ENCODE data around the gene ATP9B.
A peak's percentile ranks its signal among the peaks of the same experiment; 100 is the strongest.

The ATP9B gene

DNA sequence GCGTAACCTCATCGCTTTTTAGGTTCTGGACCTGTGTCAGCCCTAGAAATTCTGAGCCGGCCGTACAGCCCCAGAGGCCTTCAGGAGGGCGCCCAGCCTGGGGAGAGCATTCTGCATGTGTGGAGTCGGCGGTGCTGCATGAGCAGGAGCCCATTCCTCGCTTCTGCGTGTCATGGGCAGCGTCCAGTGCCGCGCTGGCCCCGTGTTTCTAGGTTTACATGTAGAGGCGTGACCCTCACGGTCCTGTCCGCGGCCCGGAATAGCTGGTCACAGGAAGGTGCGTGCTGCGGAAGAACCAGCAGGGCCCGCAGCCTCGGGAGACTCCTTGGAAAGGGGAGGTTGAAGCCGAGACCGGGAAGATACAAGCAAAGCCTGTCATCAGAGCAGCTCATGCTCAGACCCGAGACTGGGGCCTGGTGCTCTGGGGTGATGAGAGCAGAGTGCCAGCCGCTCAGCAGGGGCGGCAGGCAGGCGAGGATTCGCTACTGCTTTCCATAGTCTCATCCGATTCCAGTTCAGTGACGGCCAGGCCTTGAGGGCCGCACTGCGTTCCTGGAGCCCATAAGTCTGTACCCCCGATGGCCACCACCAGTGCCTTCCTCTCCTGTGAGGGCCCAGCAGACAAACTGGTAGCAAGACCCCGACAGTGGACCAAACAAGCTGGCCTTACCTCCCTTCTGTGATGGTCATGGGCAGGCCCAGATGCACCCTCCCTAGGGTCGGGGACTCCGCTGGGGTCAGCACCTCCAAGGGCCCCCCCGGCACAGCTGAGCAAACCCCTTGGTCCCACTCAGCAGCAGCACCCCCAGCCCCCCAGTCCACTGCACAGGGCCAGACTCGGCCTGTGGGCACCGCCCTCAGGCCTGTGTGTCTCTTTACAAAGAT is 311.0 kb downstream of the ATP9B start:
- no peak for DNase-seq (ENCODE audit: low read depth in 1 of 2, low spot score in 1 of 2)

DNA sequence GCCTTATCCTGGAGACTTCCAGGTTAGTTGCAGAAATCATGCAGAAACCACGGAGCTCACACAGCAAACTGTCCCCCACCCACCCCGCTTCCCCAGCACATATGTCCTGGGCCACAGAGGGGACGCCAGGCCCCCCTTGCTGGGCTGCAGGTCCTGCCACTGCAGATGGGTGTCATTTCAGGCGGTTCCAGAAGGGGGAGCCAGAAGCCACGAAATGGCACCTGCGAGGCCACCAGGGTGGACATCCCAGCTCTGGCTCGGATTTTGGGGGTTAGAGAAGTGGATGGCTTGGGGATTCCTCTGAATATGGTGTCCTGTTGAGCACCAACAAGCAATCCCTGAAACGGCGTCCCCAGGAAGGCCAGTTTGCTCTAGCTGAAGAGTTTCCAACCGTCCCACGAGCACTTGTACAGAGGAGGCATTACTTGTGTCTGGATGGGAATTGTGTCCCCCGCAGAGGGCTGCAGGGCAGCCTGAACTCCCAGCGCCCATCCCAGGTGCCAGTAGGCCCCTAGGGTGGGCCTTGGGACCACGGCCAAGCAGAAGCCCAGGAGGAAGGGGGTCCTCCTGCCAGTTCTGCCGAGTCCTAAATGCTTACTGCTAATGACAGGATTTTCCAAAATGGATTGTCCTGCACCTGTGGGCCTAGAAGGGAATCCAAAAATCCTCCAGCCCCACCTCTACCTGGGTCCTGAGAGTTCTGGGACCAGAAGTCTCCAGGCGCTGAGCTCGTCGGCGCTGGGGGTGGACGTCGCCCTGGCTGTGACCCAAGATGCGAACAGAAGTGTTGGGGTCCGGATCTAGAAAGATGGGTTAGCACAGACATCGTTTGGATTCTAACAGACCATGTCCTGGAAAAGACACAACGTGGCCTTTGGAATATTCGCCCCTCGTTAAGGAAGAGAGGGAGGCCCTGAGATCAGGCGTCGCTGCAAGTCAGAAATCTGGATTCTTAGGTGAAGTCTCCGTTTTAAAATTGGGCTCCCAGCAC is 311.9 kb downstream of the ATP9B start:
- DNase-seq (ENCODE audit: low read depth in 1 of 2, low spot score in 1 of 2) = peak in 1 of 2 donors; percentile 69

- DNase-seq (ENCODE audit: low read depth in 1 of 2, low spot score in 1 of 2) = no peak
Measured at GRCh38 chr18:79381811-79382311, 312.7 kb downstream of the ATP9B start.

- no peak for DNase-seq (ENCODE audit: low read depth in 1 of 2, low spot score in 1 of 2)
Measured at GRCh38 chr18:79382681-79383387, 313.6 kb downstream of the ATP9B start.

GRCh38 chr18:79383388-79384056 is 314.3 kb downstream of the ATP9B start:
- no peak for DNase-seq (ENCODE audit: low read depth in 1 of 2, low spot score in 1 of 2)

GRCh38 chr18:79384151-79384807 is 315.1 kb downstream of the ATP9B start:
- no peak for DNase-seq (ENCODE audit: low read depth in 1 of 2, low spot score in 1 of 2)

DNA sequence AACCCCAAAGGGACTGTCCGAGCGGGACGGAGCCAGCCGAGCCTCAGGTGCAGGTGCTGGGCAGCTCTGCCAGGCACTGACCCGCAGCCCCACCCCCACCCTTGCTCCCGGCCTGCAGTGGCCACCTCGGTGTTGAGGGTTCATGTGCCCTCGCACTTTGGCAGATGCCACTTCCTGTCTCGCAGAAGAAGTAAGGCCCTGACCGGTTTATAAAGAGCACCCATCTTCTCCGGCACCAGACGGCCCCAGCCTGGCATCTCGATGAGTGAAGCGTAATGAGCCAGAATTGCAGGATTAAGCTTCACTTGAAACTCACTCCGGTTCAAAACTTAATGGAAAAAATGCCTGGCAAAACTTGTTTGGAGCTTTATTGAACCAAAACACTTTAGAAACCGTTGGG is 315.6 kb downstream of the ATP9B start:
- DNase-seq (ENCODE audit: low read depth in 1 of 2, low spot score in 1 of 2) = no peak

- no peak for DNase-seq (ENCODE audit: low read depth in 1 of 2, low spot score in 1 of 2)
Measured at GRCh38 chr18:79385326-79385707, 316.1 kb downstream of the ATP9B start.

DNA sequence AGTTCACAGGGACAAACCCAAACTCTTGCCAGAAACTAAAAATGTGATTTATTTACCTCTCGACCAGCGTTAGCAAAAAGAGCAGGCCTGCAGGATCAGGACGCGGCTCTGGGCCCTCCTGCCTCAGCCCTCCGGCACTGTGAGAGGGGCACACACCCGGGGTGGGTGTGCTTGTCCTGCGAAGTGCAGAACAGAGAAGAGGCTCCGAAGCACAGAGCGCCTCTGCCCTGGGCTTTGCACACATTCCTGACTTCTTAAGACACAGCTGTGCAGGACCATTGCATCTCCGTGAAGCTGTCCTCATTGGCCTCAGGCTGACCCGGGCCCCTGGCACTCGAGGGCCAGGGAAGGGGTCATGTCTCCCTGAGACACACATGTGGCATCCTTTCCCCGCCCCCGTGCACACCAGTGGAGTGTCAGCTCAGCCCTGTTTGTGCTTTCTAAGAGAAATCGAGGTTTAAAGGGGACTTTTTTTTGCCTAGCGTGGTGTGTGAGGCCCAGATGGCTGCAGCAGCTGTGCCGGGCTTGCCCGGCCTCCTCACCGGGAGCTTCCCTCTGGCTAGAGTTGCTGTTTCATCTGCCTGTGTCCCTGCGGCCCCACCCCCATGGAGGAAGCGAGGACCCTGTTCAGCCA is 316.6 kb downstream of the ATP9B start:
- DNase-seq (ENCODE audit: low read depth in 1 of 2, low spot score in 1 of 2) = no peak

DNA sequence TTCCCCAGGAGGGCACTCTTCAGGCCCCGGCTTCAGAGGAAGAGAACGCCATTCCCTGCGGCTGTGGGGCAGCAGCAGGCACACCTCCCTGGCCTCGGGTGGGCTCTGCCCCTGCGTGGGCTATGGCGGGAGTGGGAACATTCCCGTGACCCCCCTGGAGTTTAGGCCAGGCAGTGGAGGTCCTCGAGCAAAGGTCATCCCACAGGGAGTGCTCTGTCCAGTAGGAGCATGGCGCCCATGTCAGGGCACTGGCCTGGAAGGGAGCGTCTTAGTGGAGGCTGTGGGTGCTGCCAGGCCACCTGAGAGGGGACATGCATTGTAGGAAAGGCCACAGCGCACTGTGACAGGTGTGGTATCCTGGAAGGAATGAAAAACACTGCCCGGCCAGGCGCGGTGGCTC is 317.4 kb downstream of the ATP9B start:
- DNase-seq (ENCODE audit: low read depth in 1 of 2, low spot score in 1 of 2) = no peak

- no peak for DNase-seq (ENCODE audit: low read depth in 1 of 2, low spot score in 1 of 2)
Measured at GRCh38 chr18:79387214-79387613, 318.0 kb downstream of the ATP9B start.

- DNase-seq (ENCODE audit: low read depth in 1 of 2, low spot score in 1 of 2) = no peak
Measured at GRCh38 chr18:79387615-79388014, 318.4 kb downstream of the ATP9B start.

GRCh38 chr18:79388043-79388442 is 318.8 kb downstream of the ATP9B start:
- DNase-seq (ENCODE audit: low read depth in 1 of 2, low spot score in 1 of 2) = no peak

- no peak for DNase-seq (ENCODE audit: low read depth in 1 of 2, low spot score in 1 of 2)
Measured at GRCh38 chr18:79389689-79390088, 320.5 kb downstream of the ATP9B start.

DNA sequence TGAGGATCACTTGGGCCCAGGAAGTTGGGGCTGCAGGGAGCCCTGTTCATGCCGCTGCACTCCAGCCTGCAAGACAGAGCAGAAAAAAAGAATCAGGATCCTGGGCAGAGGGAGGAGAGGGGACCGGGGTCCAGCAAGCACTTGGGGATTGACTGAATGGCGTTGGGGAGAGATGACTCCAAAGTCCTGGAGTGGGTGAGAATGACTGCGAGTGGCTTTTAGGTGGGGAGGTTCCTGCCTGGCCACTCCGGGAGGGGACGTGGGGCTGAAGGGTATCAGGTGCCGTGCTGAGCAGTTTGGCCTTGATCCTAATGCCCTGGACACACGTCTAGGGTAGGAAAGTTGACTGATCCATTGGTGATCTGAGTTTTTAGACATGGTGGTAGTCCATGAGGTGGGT is 323.0 kb downstream of the ATP9B start:
- DNase-seq (ENCODE audit: low read depth in 1 of 2, low spot score in 1 of 2) = no peak

DNA sequence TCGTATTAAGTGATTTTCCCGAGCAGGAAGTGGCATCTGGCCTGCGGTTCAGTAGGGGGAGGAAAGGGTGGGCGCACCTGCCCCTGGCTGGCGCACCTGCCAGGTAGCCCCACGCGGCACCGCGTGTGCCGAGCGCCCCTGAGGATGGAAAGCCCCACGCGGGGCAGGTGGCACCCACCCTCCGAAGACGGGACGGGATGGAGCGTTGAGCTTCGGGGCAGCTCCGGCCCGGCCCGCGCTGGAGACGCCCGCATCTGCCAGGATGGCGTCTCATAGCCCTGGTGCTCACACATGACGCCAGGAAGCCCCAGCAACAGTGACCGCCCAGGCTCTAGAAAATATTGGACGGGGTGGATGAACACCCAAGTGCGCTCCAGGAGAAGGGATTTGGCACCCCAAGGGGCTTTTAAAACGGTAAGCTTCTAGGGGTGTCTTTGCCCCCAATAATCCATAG is 324.0 kb downstream of the ATP9B start:
- no peak for DNase-seq (ENCODE audit: low read depth in 1 of 2, low spot score in 1 of 2)

DNA sequence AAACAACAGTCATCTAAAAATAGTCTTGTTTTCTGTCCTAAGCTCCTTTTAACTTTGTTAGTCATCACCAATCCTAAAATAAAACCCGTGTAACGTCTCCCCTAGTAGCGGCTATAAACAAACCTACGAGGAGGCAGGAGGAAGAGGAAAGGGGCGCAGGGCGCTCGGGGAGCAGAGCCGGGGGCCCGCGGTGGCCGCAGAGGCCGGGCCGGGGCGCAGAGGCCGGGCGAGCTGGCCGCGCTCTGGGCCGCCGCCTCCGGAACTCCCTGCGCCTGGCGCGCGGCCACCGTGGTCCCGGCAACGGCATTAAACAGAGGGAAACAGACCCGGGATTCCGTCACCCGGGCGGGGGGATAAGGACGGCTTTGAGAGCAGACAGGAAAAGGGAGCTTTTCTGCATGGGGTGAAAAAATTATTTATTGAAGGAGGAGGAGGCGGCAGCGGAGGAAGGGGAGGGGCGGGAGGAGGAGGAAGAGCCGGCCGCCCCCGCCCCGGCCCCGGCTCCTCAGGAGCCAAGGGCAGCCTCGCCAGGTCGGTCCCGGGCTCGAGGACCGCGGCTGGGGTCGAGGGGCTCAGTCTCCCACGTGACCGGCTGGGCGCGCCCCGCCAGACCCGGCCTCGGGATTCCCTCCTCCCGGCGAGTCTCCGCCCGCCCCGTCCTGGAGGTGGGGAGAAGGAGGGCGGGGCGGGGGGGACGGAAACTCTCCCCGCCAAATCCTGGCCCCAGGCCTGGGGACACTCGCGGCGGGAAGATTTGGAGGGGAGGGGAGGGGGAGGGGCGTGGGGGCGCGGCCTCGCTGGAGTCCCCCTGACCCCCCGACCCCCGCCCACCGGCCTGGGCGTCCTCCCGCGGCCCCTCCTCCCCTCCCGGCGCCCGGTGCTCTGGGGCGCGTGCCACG is 324.7 kb downstream of the ATP9B start:
- no peak for DNase-seq (ENCODE audit: low read depth in 1 of 2, low spot score in 1 of 2)

- DNase-seq (ENCODE audit: low read depth in 1 of 2, low spot score in 1 of 2) = peak in 1 of 2 donors; percentile 61
Measured at GRCh38 chr18:79394534-79395307, 325.5 kb downstream of the ATP9B start.
